Measurements from ENCODE around the gene NDST3.

DNA sequence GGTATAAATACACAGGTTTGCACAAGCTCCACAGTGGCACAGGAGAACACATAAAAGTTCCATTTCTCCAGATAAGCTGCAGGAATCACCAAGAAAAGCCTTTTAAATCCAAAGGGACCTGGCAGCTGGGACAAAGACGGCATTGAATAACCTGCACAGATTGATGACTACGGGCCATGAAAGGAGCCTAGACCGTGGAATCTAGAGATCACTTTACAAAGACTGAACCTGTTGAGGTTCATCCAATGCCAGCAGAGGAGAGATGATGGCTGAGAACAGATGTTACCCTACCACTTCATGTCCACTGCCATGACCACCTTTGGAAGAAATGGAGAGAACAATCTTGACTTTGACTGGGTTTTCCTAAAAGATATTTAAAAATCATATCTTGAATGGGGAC is 229.8 kb downstream of the NDST3 start:
- TF ChIP-seq, protein P1, sequence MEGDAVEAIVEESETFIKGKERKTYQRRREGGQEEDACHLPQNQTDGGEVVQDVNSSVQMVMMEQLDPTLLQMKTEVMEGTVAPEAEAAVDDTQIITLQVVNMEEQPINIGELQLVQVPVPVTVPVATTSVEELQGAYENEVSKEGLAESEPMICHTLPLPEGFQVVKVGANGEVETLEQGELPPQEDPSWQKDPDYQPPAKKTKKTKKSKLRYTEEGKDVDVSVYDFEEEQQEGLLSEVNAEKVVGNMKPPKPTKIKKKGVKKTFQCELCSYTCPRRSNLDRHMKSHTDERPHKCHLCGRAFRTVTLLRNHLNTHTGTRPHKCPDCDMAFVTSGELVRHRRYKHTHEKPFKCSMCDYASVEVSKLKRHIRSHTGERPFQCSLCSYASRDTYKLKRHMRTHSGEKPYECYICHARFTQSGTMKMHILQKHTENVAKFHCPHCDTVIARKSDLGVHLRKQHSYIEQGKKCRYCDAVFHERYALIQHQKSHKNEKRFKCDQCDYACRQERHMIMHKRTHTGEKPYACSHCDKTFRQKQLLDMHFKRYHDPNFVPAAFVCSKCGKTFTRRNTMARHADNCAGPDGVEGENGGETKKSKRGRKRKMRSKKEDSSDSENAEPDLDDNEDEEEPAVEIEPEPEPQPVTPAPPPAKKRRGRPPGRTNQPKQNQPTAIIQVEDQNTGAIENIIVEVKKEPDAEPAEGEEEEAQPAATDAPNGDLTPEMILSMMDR (IDR thresholded peaks at IDR 0.05): no peak
- TF ChIP-seq POLR2A (IDR thresholded peaks at IDR 0.05): no peak
